Erythroblast (primary cell): ENCODE measurements around the gene CYTIP.

Experiments
- GATA1 ChIP-seq: IDR thresholded peaks from 2 replicates; pipeline ENCODE4 v1.6.1; 2011; ENCODE audit warnings: low read depth, mild to moderate bottlenecking, control low read depth, low read length, moderate library complexity
- POLR2A ChIP-seq: IDR thresholded peaks from 2 replicates; pipeline ENCODE4 v1.6.1; 2011; ENCODE audit warnings: mild to moderate bottlenecking, low read length

- TF ChIP-seq POLR2A (no peak), GATA1 (no peak)
Observed at GRCh38 chr2:157443795-157444640, at the start of gene CYTIP.
